Ascending aorta (tissue), 2 donors: Measurements from ENCODE around the gene ATP9A. TPM values are rescaled to one million over a fixed set of nuclear protein-coding genes. Genes with fewer than 3 reads are reported as not detected.

ENCODE experiments used
- DNase-seq, 2 donors: peaks; one replicate each; pipeline ENCODE4 v3.0.0-alpha.2; 2019; ENCODE audit warnings: low spot score in 2 of 2
- H3K27ac ChIP-seq, 2 donors: fragments of 200-600 bp; sonication (generic); one replicate each; pipeline ENCODE4 v1.5.1; 2016 to 2017; ENCODE audit warnings: mild to moderate bottlenecking in 1 of 2
- H3K27me3 ChIP-seq: fragments of 200-600 bp; sonication (generic); one replicate; pipeline ENCODE4 v1.5.1; 2017
- H3K36me3 ChIP-seq, 2 donors: fragments of 200-600 bp; sonication (generic); one replicate each; pipeline ENCODE4 v1.5.1; 2016
- H3K4me1 ChIP-seq, 2 donors: fragments of 200-600 bp; sonication (generic); one replicate each; pipeline ENCODE4 v1.5.1; 2016 to 2017; ENCODE audit warnings: mild to moderate bottlenecking in 1 of 2
- H3K4me3 ChIP-seq, 2 donors: fragments of 200-600 bp; sonication (generic); one replicate each; pipeline ENCODE4 v1.5.1; 2016 to 2017; ENCODE audit warnings: mild to moderate bottlenecking in 1 of 2
- H3K9me3 ChIP-seq, 2 donors: fragments of 200-600 bp; sonication (generic); one replicate each; pipeline ENCODE4 v1.5.1; 2016
- CTCF ChIP-seq, 3 experiments: fragments of 200-600 bp in 2 of 3; fragments of 450-650 bp in 1 of 3; sonication (generic) in 2 of 3; IDR thresholded peaks; one replicate each; pipeline ENCODE4 v1.5.1; 2016 to 2019; ENCODE audit warnings: antibody characterized with exemption in 3 of 3, mild to moderate bottlenecking in 1 of 3, moderate library complexity in 1 of 3
- intact Hi-C: fragments of 100-400 bp; cut with DNase I; formaldehyde crosslinking; loops from one replicate; pipeline ENCODE4 v1.15.1; 2023
- total RNA-seq: library from RNA; depleted of rRNA; stranded (reverse); fragments of >200 nt; gene quantifications from one replicate; pipeline ENCODE4 v1.1.0, GENCODE V29; 2016

The ATP9A gene
- total RNA-seq, 1 donor from 2014 or later, result 14.5 TPM

- TF ChIP-seq CTCF (IDR thresholded peaks at IDR 0.05), result no peak
- H3K36me3 ChIP-seq, result peaks cover 45 to 69% of the 10 kb centered on the region in 2 donors
- intact Hi-C loops, result no loop called here
- H3K9me3 ChIP-seq, result no peaks in the 10 kb centered on the region
- DNase-seq, result no peak
- no peaks in the 10 kb centered on the region for H3K27me3 ChIP-seq
- no peaks in the 10 kb centered on the region for H3K4me1 ChIP-seq
- H3K4me3 ChIP-seq, result no peak overlapping the region
- no peak overlapping the region for H3K27ac ChIP-seq
Measured at GRCh38 chr20:51613580-51613979, 154.6 kb downstream of the ATP9A start.

DNA sequence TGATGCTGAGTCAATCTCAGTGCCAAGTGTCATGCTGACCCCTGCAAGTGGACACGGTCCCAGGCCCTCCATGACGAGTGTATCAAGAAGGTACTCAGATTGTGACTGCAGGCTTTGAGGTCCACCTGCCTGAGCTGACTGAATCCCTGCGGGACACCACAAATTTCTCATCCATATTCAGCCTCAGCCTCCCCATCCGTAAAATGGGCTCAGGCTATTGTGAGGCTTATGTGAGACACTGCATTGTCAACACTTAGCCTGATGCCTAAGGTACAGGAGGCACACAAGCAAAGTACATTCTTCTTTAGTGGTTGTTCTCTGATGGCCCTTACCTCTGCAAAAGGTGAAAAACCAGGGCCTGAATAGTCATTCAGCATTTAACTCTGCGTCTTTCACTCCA is 155.3 kb downstream of the ATP9A start:
- Histone ChIP-seq H3K27me3 (no peaks in the 10 kb centered on the region), H3K4me1 (no peaks in the 10 kb centered on the region), H3K4me3 (no peak overlapping the region), H3K27ac (no peak overlapping the region), H3K36me3 (peaks cover 47 to 66% of the 10 kb centered on the region in 2 donors), H3K9me3 (no peaks in the 10 kb centered on the region)
- intact Hi-C loops, result no loop called here
- DNase-seq, result no peak
- TF ChIP-seq CTCF (IDR thresholded peaks at IDR 0.05), result no peak

- intact Hi-C loops, result no loop called here
- no peak overlapping the region for H3K27ac ChIP-seq
- H3K4me3 ChIP-seq, result no peak overlapping the region
- no peaks in the 10 kb centered on the region for H3K9me3 ChIP-seq
- H3K27me3 ChIP-seq, result no peaks in the 10 kb centered on the region
- H3K36me3 ChIP-seq, result peaks cover 42 to 60% of the 10 kb centered on the region in 2 donors
- no peak for DNase-seq
- no peak for TF ChIP-seq CTCF (IDR thresholded peaks at IDR 0.05)
- no peaks in the 10 kb centered on the region for H3K4me1 ChIP-seq
Measured at GRCh38 chr20:51611625-51611890, 156.6 kb downstream of the ATP9A start.

DNA sequence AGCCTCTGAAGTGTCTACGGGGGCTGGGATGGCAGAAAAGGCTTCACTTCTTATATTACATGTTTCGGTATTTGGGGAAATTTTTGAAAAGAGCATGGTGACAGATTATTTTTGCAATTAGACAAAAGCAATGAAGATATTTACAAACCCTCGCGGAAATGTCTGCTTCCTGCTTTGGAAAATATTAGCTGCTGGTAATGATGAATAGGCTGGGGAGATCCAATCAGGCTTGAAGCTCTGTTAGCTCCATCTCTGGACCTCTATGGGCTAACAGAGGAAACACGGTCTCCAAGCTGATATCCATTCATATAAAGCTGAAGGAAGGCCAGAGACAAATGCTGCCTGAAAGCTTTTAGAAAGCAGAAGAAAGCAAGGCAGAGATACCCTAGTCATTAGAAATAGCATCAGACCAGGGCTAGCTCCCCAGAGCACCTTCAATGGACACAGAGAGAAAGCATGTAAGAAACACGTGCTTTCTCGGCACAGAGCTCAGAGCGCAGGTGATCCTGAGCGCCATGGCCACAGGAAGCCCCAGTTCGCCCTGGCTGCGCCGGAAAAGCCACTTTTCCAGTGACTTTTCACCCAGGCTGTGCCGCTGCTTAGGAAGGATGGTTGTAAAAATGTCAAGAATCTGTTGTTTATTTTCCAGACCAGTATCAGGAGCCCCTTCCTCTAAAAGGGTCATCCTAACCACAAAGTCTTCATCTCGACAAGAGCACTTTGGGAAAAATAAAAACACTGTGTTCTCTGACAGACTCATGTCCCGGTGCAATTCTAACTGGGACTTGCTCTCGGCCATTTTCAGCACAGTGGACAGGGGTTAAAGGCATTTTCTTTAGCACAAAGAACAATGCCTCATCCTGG is 157.2 kb downstream of the ATP9A start:
- Histone ChIP-seq H3K9me3 (no peaks in the 10 kb centered on the region), H3K4me3 (no peak overlapping the region), H3K27ac (no peak overlapping the region), H3K4me1 (no peaks in the 10 kb centered on the region), H3K36me3 (peaks cover 38 to 56% of the 10 kb centered on the region in 2 donors), H3K27me3 (no peaks in the 10 kb centered on the region)
- intact Hi-C loops, result no loop called here
- DNase-seq, result no peak
- TF ChIP-seq CTCF (IDR thresholded peaks at IDR 0.05), result no peak

DNA sequence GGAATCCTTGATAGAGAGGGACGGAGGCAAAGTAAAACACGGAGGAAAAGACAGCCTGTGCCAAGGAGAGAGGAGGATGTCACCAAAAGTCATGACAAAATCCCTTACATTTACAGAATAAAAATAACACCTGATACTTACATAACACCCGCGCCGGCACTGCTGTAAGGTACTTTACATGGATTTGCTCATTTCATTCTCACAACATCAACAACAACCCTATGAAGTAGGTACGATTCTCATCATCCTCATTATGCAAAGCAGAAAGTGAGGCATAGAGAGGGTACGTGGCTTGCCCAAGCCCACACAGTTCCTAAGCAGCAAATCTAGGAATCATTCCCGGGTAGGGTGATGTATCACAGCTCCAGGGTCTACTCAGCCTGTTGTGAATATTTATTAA is 158.1 kb downstream of the ATP9A start:
- no peak overlapping the region for H3K4me3 ChIP-seq
- intact Hi-C loops, result no loop called here
- H3K36me3 ChIP-seq, result peaks cover 40 to 60% of the 10 kb centered on the region in 2 donors
- no peaks in the 10 kb centered on the region for H3K27me3 ChIP-seq
- H3K27ac ChIP-seq, result no peak overlapping the region
- H3K9me3 ChIP-seq, result no peaks in the 10 kb centered on the region
- no peak for DNase-seq
- no peaks in the 10 kb centered on the region for H3K4me1 ChIP-seq
- TF ChIP-seq CTCF (IDR thresholded peaks at IDR 0.05), result no peak
